Loucy (cell line): ENCODE data around the gene GLRA3.

Source experiments
- H2AFZ ChIP-seq: fragments of 200-600 bp; sonication (generic); 2 replicates; pipeline ENCODE4 v1.6.0; 2016; ENCODE audit warnings: antibody characterized with exemption, mild to moderate bottlenecking, low read length, moderate library complexity
- H3F3A ChIP-seq: fragments of 200-600 bp; 2 replicates; pipeline ENCODE4 v1.6.0; 2016; ENCODE audit warnings: antibody characterized with exemption, low read depth, mild to moderate bottlenecking
- H3K27me3 ChIP-seq: fragments of 200-600 bp; sonication (generic); 2 replicates; pipeline ENCODE4 v1.6.1; 2014; ENCODE audit warnings: low read length, mild to moderate bottlenecking; ENCODE audit not compliant: insufficient read depth, poor library complexity, severe bottlenecking
- H3K36me3 ChIP-seq: fragments of 200-600 bp; sonication (generic); 2 replicates; pipeline ENCODE4 v1.6.1; 2016; ENCODE audit warnings: low read length; ENCODE audit not compliant: insufficient read depth
- H3K4me1 ChIP-seq: fragments of 200-600 bp; sonication (generic); 2 replicates; pipeline ENCODE4 v1.5.1; 2014; ENCODE audit warnings: low read length, mild to moderate bottlenecking; ENCODE audit not compliant: insufficient read depth, poor library complexity, severe bottlenecking
- H3K4me2 ChIP-seq: fragments of 200-600 bp; sonication (generic); 2 replicates; pipeline ENCODE4 v1.6.0; 2014; ENCODE audit warnings: antibody characterized with exemption, low read length, low read depth, mild to moderate bottlenecking; ENCODE audit not compliant: poor library complexity, severe bottlenecking
- H3K4me3 ChIP-seq: fragments of 200-600 bp; sonication (generic); 2 replicates; pipeline ENCODE4 v1.5.1; 2014; ENCODE audit warnings: low read length, mild to moderate bottlenecking, mixed read lengths; ENCODE audit not compliant: poor library complexity, severe bottlenecking
- H3K79me2 ChIP-seq: fragments of 200-600 bp; sonication (generic); 2 replicates; pipeline ENCODE4 v1.6.1; 2014; ENCODE audit warnings: low read length; ENCODE audit not compliant: insufficient read depth
- H3K9ac ChIP-seq: fragments of 200-600 bp; sonication (generic); 2 replicates; pipeline ENCODE4 v1.6.0; 2014; ENCODE audit warnings: mild to moderate bottlenecking, low read depth, low read length, moderate library complexity; ENCODE audit not compliant: poor library complexity, severe bottlenecking
- H3K9me2 ChIP-seq: fragments of 200-600 bp; sonication (generic); replicated peaks from 2 replicates; pipeline ENCODE4 v1.6.1; 2016; ENCODE audit warnings: low read depth, low read length, mixed read lengths
- H3K9me3 ChIP-seq: fragments of 200-600 bp; sonication (generic); 2 replicates; pipeline ENCODE4 v1.6.1; 2014; ENCODE audit warnings: mild to moderate bottlenecking, antibody characterized with exemption, low read length, low read depth; ENCODE audit not compliant: insufficient read depth
- H4K20me1 ChIP-seq: fragments of 200-600 bp; sonication (generic); 2 replicates; pipeline ENCODE4 v1.6.0; 2014; ENCODE audit warnings: antibody characterized with exemption, low read length, mild to moderate bottlenecking; ENCODE audit not compliant: insufficient read depth, poor library complexity, severe bottlenecking
- EZH2phosphoT487 ChIP-seq: fragments of 200-600 bp; IDR thresholded peaks from 2 replicates; pipeline ENCODE4 v1.6.1; 2018; ENCODE audit warnings: antibody characterized with exemption, mild to moderate bottlenecking, moderate library complexity, borderline replicate concordance
- TF ChIP-seq, protein P1 (sequence below): fragments of 200-600 bp; sonication (generic); conservative IDR thresholded peaks from 2 replicates; pipeline ENCODE4 v1.5.1; 2014; ENCODE audit warnings: mild to moderate bottlenecking, antibody characterized with exemption, low read length

The GLRA3 gene

DNA sequence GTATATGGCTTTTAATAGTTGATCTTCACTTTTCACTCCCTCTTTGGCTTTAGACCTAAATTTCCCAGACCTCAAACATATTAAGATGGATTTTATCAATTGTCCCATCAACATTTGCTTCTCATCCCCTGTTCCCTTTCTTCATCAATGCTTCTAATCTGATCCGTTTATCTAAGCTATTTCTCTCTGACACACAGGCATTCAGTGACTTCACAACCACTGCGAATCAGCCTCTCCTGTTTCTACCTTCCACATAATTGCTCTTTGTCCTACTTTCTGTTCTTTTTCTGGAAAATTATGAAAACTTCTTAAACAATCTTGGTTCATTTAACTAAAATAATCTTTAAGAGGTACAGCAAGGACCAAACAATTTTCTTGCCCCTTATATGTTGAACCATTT is 115.2 kb downstream of the GLRA3 start:
- Histone ChIP-seq H3K4me3 (no peak overlapping the region), H3K79me2 (no peaks in the 10 kb centered on the region), H3K4me2 (no peak overlapping the region), H3K4me1 (peaks cover 3% of the 10 kb centered on the region), H3K9me3 (no peaks in the 10 kb centered on the region), H3K9ac (no peak overlapping the region), H3F3A (no peaks in the 10 kb centered on the region), H3K9me2 (no peaks in the 10 kb centered on the region), H3K36me3 (no peaks in the 10 kb centered on the region), H3K27me3 (no peaks in the 10 kb centered on the region), H2AFZ (peak overlapping the region; percentile 8; the same call in 1 of the 2 replicates), H4K20me1 (no peaks in the 10 kb centered on the region)
- TF ChIP-seq, protein P1, sequence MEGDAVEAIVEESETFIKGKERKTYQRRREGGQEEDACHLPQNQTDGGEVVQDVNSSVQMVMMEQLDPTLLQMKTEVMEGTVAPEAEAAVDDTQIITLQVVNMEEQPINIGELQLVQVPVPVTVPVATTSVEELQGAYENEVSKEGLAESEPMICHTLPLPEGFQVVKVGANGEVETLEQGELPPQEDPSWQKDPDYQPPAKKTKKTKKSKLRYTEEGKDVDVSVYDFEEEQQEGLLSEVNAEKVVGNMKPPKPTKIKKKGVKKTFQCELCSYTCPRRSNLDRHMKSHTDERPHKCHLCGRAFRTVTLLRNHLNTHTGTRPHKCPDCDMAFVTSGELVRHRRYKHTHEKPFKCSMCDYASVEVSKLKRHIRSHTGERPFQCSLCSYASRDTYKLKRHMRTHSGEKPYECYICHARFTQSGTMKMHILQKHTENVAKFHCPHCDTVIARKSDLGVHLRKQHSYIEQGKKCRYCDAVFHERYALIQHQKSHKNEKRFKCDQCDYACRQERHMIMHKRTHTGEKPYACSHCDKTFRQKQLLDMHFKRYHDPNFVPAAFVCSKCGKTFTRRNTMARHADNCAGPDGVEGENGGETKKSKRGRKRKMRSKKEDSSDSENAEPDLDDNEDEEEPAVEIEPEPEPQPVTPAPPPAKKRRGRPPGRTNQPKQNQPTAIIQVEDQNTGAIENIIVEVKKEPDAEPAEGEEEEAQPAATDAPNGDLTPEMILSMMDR: no peak

DNA sequence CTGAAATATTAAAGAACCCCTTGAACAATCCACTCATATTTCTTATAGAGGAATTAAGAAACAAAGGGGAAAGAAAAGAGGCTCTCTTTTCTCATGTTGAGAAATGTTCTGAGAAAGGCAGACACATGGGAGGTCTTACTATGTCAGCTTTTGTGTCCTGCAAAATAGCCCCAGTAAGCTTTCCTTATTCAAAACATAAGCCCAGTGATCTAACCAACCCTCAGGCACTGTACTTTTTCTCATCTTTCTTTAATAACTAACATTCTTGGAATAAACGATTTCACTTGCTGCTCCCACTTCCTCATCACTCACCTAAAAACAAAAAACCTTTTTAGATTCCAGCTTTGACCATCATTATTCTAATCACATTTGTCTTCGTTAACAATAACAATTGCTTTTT is 115.9 kb downstream of the GLRA3 start:
- no peak overlapping the region for H3K4me2 ChIP-seq

DNA sequence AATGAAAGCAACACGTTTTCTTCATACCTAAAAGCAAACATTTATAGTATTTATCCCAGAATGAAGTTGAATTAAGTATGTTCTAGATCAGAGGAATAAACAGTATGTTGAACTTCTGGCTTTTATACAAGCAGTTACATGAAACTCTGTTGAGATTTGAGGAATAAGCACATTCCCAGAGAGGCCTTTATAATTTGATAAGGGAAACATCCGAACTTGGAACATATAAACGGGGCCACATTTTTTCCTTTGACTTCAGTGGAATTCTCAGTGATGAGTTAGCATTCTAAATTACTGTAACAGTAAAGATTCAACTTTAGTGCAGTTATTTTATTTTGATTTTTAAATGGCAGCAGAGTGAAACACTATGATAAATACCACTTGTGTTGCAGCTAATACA is 119.5 kb downstream of the GLRA3 start:
- TF ChIP-seq EZH2phosphoT487: no peak
- TF ChIP-seq, protein P1: no peak
- Histone ChIP-seq H3F3A (no peaks in the 10 kb centered on the region), H2AFZ (no peak overlapping the region)

More for the DNA sequence above, 115.9 kb downstream of the GLRA3 start:
- no peaks in the 10 kb centered on the region for H3K9me3 ChIP-seq
- no peaks in the 10 kb centered on the region for H3K9me2 ChIP-seq
- no peaks in the 10 kb centered on the region for H4K20me1 ChIP-seq
- H3K27me3 ChIP-seq: no peaks in the 10 kb centered on the region
- peaks cover 3% of the 10 kb centered on the region for H3K4me1 ChIP-seq
- no peak overlapping the region for H3K9ac ChIP-seq
- H2AFZ ChIP-seq: peak overlapping the region; percentile 8
- no peak overlapping the region for H3K4me3 ChIP-seq
- TF ChIP-seq, protein P1: no peak
- no peak for TF ChIP-seq EZH2phosphoT487
- no peaks in the 10 kb centered on the region for H3F3A ChIP-seq
- no peaks in the 10 kb centered on the region for H3K79me2 ChIP-seq
- no peaks in the 10 kb centered on the region for H3K36me3 ChIP-seq

More for the DNA sequence above, 119.5 kb downstream of the GLRA3 start:
- no peak overlapping the region for H3K9ac ChIP-seq
- no peaks in the 10 kb centered on the region for H3K36me3 ChIP-seq
- no peaks in the 10 kb centered on the region for H3K4me1 ChIP-seq
- no peaks in the 10 kb centered on the region for H3K9me3 ChIP-seq
- no peaks in the 10 kb centered on the region for H3K27me3 ChIP-seq
- H3K9me2 ChIP-seq: no peaks in the 10 kb centered on the region
- H3K79me2 ChIP-seq: no peaks in the 10 kb centered on the region
- no peak overlapping the region for H3K4me2 ChIP-seq
- no peak overlapping the region for H3K4me3 ChIP-seq
- no peaks in the 10 kb centered on the region for H4K20me1 ChIP-seq
